ENCODE data around the gene ASB11.
A peak's percentile ranks its signal among the peaks of the same experiment; 100 is the strongest.
"Not testable (repeated sequence)": the region's sequence is repeated elsewhere in the genome, so short reads cannot be mapped to it uniquely, and the experiment has no call there.

ASB11 gene

DNA sequence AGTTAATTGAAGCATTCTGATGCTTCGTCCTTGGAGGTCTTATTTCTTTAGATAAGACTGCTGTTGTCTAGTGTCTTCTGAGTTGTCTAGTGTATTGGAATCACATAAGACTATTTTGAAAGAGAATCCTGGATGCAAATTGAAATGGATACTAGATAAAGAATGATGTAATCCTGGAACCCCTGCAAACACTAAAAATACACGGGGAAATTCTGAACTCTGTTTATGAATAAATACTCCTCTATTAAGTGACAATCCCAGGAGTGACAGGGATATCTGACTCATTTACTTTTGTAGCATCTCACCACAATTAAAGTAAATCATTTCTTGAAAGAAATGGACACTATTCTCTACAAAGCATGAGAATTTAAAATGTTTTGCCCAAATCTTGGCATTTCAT is 968 bp downstream of the ASB11 start:
- Histone ChIP-seq H3K27me3 (ENCODE audit: control insufficient read depth in 5 of 5, insufficient read depth in 4 of 5, low read length in 5 of 5) (peaks cover 0 to 2% (median 0%) of the 10 kb centered on the region in 5 donors), H3K9ac (ENCODE audit: low read length in 5 of 5) (no peak overlapping the region), H3K4me1 (ENCODE audit: control insufficient read depth in 5 of 5, insufficient read depth in 5 of 5, low read length in 5 of 5) (peaks cover 0 to 7% (median 0%) of the 10 kb centered on the region in 5 donors), H3K4me3 (ENCODE audit: low read depth in 1 of 5, low read length in 5 of 5) (no peak overlapping the region), H3K36me3 (ENCODE audit: control insufficient read depth in 5 of 5, insufficient read depth in 5 of 5, low read length in 5 of 5) (no peaks in the 10 kb centered on the region), H3K27ac (ENCODE audit: low read depth, low read length) (no peak overlapping the region), H3K9me3 (ENCODE audit: control insufficient read depth in 5 of 5, low read length in 5 of 5) (no peaks in the 10 kb centered on the region)

DNA sequence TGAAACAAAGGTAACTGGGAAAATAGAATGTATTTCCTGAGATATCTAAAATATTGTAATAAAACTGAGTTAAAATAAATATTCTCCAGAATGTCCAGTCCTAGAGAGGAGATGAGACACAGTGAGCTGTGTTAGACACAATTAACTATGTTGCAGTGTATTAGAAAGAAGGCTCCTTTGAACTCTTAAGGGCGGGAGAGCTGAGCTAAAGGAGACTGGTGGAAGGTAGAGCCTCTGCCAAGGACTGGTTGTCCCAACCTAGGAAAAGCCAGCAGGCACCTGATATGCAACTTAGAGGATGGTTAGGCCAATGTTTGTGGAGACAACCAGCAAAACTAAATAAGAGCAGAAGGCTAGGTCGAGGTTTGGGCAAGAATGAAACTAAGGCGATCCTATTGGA is 4.3 kb downstream of the ASB11 start:
- H3K27me3 ChIP-seq (ENCODE audit: control insufficient read depth in 5 of 5, insufficient read depth in 4 of 5, low read length in 5 of 5): peaks cover 0 to 11% (median 3%) of the 10 kb centered on the region in 5 donors
- no peak overlapping the region for H3K27ac ChIP-seq (ENCODE audit: low read depth, low read length)
- H3K4me3 ChIP-seq (ENCODE audit: low read depth in 1 of 5, low read length in 5 of 5): no peak overlapping the region
- no peaks in the 10 kb centered on the region for H3K9me3 ChIP-seq (ENCODE audit: control insufficient read depth in 5 of 5, low read length in 5 of 5)
- H3K9ac ChIP-seq (ENCODE audit: low read length in 5 of 5): no peak overlapping the region
- H3K36me3 ChIP-seq (ENCODE audit: control insufficient read depth in 5 of 5, insufficient read depth in 5 of 5, low read length in 5 of 5): no peaks in the 10 kb centered on the region
- peaks cover 0 to 7% (median 0%) of the 10 kb centered on the region in 5 donors for H3K4me1 ChIP-seq (ENCODE audit: control insufficient read depth in 5 of 5, insufficient read depth in 5 of 5, low read length in 5 of 5)

DNA sequence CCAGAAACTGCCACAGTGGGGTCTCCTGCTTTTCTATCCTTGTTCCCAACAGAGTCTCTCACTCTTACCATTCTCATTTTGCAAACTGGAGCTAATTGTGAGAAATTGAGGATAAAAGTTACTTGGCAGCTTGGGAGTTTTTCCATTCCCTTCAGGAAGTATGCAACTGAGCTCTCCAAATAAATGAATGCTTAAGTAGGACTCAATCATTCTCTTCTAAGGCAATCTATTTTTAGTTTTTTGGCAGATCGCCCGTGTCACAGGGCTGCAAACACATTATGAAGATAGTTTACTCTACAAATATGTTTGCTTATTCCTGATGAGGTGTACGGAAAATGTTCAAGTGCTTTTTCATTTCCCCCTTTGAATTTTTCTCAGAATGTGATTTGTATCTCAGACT is 5.3 kb downstream of the ASB11 start:
- Histone ChIP-seq H3K27ac (ENCODE audit: low read depth, low read length) (peak overlapping the region; percentile 61), H3K36me3 (ENCODE audit: control insufficient read depth in 5 of 5, insufficient read depth in 5 of 5, low read length in 5 of 5) (no peaks in the 10 kb centered on the region), H3K4me3 (ENCODE audit: low read depth in 1 of 5, low read length in 5 of 5) (no peak overlapping the region), H3K27me3 (ENCODE audit: control insufficient read depth in 5 of 5, insufficient read depth in 4 of 5, low read length in 5 of 5) (peaks cover 0 to 11% (median 3%) of the 10 kb centered on the region in 5 donors), H3K4me1 (ENCODE audit: control insufficient read depth in 5 of 5, insufficient read depth in 5 of 5, low read length in 5 of 5) (peaks cover 0 to 7% (median 0%) of the 10 kb centered on the region in 5 donors), H3K9me3 (ENCODE audit: control insufficient read depth in 5 of 5, low read length in 5 of 5) (no peaks in the 10 kb centered on the region), H3K9ac (ENCODE audit: low read length in 5 of 5) (no peak overlapping the region)

DNA sequence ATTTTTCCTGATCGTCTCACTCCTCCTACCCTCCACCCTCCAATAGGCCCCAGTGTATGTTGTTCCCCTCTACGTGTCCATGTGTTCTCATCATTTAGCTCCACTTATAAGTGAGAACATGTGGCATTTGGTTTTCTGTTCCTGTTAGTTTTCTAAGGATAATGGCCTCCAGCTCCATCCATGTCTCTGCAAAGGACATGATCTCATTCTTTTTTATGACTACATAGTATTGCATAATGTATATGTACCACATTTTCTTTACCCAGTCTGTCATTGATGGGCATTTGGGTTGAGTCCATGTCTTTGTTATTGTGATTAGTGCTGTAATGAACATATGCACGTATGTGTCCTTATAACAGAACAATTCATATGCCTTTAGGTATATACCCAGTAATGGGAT is 9.5 kb downstream of the ASB11 start:
- H3K4me1 ChIP-seq (ENCODE audit: control insufficient read depth in 5 of 5, insufficient read depth in 5 of 5, low read length in 5 of 5); H3K9ac ChIP-seq (ENCODE audit: low read length in 5 of 5); H3K36me3 ChIP-seq (ENCODE audit: control insufficient read depth in 5 of 5, insufficient read depth in 5 of 5, low read length in 5 of 5); H3K9me3 ChIP-seq (ENCODE audit: control insufficient read depth in 5 of 5, low read length in 5 of 5); H3K27ac ChIP-seq (ENCODE audit: low read depth, low read length); H3K4me3 ChIP-seq (ENCODE audit: low read depth in 1 of 5, low read length in 5 of 5): not testable (repeated sequence)
- peaks cover 0 to 13% (median 3%) of the 10 kb centered on the region in 5 donors for H3K27me3 ChIP-seq (ENCODE audit: control insufficient read depth in 5 of 5, insufficient read depth in 4 of 5, low read length in 5 of 5)

DNA sequence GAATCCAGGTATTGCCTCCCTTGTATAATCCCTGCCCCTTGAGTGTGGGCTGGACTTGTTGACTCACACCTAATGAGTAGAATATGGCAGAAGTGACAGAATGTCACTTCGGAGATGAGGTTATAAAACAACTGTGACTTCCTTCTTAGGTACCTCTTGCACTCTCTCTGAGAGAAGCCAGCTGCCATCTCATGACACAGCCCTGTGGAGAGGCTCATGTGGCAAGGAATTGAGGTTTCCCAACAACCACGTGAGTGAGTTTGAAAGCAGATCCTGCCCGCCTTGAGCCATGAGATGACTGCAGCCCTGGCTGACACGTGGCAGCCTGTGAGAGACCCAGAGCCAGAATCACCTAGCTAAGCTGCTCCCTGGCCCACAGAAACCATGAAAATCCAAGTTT is 13.5 kb downstream of the ASB11 start:
- no peak overlapping the region for H3K9ac ChIP-seq (ENCODE audit: low read length in 5 of 5)
- no peak overlapping the region for H3K27ac ChIP-seq (ENCODE audit: low read depth, low read length)
- peaks cover 0 to 19% (median 13%) of the 10 kb centered on the region in 5 donors for H3K4me1 ChIP-seq (ENCODE audit: control insufficient read depth in 5 of 5, insufficient read depth in 5 of 5, low read length in 5 of 5)
- H3K4me3 ChIP-seq (ENCODE audit: low read depth in 1 of 5, low read length in 5 of 5): no peak overlapping the region
- peaks cover 0 to 3% (median 0%) of the 10 kb centered on the region in 5 donors for H3K27me3 ChIP-seq (ENCODE audit: control insufficient read depth in 5 of 5, insufficient read depth in 4 of 5, low read length in 5 of 5)
- no peaks in the 10 kb centered on the region for H3K9me3 ChIP-seq (ENCODE audit: control insufficient read depth in 5 of 5, low read length in 5 of 5)
- H3K36me3 ChIP-seq (ENCODE audit: control insufficient read depth in 5 of 5, insufficient read depth in 5 of 5, low read length in 5 of 5): no peaks in the 10 kb centered on the region

DNA sequence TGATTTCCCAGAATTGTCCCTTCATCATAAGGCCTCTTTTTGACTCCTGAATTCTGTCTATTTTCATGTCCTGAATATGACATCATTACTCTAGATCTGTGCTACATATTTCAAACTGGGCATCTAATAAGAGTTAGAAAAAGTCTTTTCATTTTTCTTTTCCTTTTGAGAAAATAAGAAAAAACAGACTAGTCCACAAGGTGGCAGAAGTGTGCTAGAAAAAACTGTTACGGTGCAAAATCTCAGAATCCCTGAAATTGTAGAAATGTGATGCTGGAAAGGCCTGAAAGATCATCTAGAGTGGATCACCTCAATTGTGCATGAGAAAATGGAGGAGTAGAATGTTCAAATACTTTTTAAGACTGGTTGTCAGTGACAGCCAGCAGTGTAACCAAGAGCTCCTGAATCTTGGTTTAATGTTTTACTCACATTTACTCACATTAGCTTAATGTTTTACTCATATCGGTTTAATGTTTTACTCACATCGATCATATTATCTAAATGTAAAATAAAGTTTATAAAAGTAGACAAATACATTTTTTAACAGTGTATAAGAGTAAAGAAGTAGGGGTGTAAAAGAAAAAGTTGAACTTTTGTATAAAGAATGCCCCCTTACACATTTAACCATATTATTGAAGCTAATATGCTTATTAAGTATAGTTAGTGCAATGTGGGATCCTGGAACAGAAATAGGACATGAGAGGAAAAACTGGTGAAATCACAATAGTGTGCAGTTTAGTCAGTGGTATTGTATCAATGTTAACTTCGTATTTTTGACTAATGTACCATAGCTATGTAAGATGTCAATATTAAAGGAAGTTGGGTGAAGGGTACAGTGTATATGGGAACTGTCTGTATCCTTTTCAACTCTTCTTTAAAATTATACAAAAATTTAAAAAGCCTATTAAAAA is 15.2 kb downstream of the ASB11 start:
- H3K9me3 ChIP-seq (ENCODE audit: control insufficient read depth in 5 of 5, low read length in 5 of 5): no peaks in the 10 kb centered on the region
- no peaks in the 10 kb centered on the region for H3K36me3 ChIP-seq (ENCODE audit: control insufficient read depth in 5 of 5, insufficient read depth in 5 of 5, low read length in 5 of 5)
- peaks cover 0 to 19% (median 13%) of the 10 kb centered on the region in 5 donors for H3K4me1 ChIP-seq (ENCODE audit: control insufficient read depth in 5 of 5, insufficient read depth in 5 of 5, low read length in 5 of 5)
- peaks cover 0 to 2% (median 0%) of the 10 kb centered on the region in 5 donors for H3K27me3 ChIP-seq (ENCODE audit: control insufficient read depth in 5 of 5, insufficient read depth in 4 of 5, low read length in 5 of 5)
- H3K27ac ChIP-seq (ENCODE audit: low read depth, low read length): no peak overlapping the region
- no peak overlapping the region for H3K4me3 ChIP-seq (ENCODE audit: low read depth in 1 of 5, low read length in 5 of 5)
- peak overlapping the region in 1 of 5 donors; percentile 31 for H3K9ac ChIP-seq (ENCODE audit: low read length in 5 of 5)

DNA sequence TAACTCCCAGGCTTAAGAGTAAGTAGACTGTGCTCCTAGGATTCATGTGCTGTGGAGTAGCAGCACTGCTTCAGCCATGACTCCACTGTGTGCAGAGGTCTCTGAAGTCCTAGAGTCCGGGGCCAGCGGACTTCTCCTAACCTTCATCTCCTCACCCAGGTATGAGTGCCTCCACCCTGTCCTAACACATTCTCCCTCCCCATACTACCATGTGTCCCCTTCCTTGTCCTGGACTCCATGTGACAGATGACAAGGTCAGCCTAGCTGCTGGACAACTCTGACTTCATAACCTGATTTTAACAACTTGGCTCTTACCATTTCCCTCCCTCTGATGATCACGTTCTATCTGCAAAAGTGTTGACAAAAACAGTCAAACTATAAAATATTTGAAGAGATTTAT is 16.7 kb downstream of the ASB11 start:
- H3K36me3 ChIP-seq (ENCODE audit: control insufficient read depth in 5 of 5, insufficient read depth in 5 of 5, low read length in 5 of 5): no peaks in the 10 kb centered on the region
- no peaks in the 10 kb centered on the region for H3K9me3 ChIP-seq (ENCODE audit: control insufficient read depth in 5 of 5, low read length in 5 of 5)
- no peak overlapping the region for H3K9ac ChIP-seq (ENCODE audit: low read length in 5 of 5)
- H3K4me3 ChIP-seq (ENCODE audit: low read depth in 1 of 5, low read length in 5 of 5): peak overlapping the region in 2 of 5 donors; percentile 28 to 36
- H3K27ac ChIP-seq (ENCODE audit: low read depth, low read length): peak overlapping the region; percentile 9
- H3K27me3 ChIP-seq (ENCODE audit: control insufficient read depth in 5 of 5, insufficient read depth in 4 of 5, low read length in 5 of 5): peaks cover 0 to 3% (median 0%) of the 10 kb centered on the region in 5 donors
- peaks cover 0 to 19% (median 13%) of the 10 kb centered on the region in 5 donors for H3K4me1 ChIP-seq (ENCODE audit: control insufficient read depth in 5 of 5, insufficient read depth in 5 of 5, low read length in 5 of 5)

DNA sequence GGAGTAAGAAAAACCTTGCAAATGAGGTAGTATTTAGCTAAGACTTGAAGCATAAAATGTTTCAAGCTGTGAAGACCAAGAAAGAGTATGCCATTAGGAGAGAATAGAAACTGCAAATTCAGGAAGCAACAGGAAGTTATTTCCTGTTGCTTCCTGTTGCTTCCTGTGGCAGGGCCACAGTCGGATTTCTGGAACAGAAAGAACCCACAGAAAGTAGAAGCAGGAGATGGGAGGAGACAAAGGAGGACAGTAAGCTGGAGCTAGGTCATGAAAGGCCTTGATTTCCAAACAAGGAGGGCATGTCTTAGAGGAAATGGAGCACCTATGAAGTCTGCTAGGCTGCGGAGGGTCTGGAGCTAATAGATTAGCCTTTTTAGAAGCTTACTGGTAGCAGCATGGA is 17.2 kb downstream of the ASB11 start:
- Histone ChIP-seq H3K27ac (ENCODE audit: low read depth, low read length) (peak overlapping the region; percentile 9), H3K9ac (ENCODE audit: low read length in 5 of 5) (no peak overlapping the region), H3K27me3 (ENCODE audit: control insufficient read depth in 5 of 5, insufficient read depth in 4 of 5, low read length in 5 of 5) (peaks cover 0 to 4% (median 0%) of the 10 kb centered on the region in 5 donors)

DNA sequence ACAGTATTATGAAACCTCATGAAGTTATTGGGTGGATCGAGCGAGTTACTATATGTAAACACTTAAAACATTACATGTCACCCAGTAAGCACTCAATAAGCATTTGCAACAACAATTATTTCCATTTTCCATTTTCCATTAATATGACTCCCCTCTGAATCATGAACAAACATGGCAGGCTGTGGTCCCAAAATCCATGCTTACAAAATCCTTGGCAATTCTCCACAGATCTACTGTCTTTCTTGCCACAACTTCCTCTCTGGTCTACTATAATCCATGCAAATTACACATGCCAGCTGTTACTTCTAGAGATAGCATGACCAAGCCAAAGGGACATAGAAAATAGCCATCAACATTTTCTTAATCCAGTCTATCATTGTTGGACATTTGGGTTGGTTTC is 22.0 kb downstream of the ASB11 start:
- Histone ChIP-seq H3K36me3 (ENCODE audit: control insufficient read depth in 5 of 5, insufficient read depth in 5 of 5, low read length in 5 of 5) (no peaks in the 10 kb centered on the region), H3K27ac (ENCODE audit: low read depth, low read length) (no peak overlapping the region), H3K4me1 (ENCODE audit: control insufficient read depth in 5 of 5, insufficient read depth in 5 of 5, low read length in 5 of 5) (peaks cover 0 to 12% (median 3%) of the 10 kb centered on the region in 5 donors), H3K27me3 (ENCODE audit: control insufficient read depth in 5 of 5, insufficient read depth in 4 of 5, low read length in 5 of 5) (peaks cover 0 to 5% (median 0%) of the 10 kb centered on the region in 5 donors), H3K9ac (ENCODE audit: low read length in 5 of 5) (no peak overlapping the region), H3K4me3 (ENCODE audit: low read depth in 1 of 5, low read length in 5 of 5) (no peak overlapping the region), H3K9me3 (ENCODE audit: control insufficient read depth in 5 of 5, low read length in 5 of 5) (no peaks in the 10 kb centered on the region)

More for the DNA sequence above, 17.2 kb downstream of the ASB11 start:
- H3K9me3 ChIP-seq (ENCODE audit: control insufficient read depth in 5 of 5, low read length in 5 of 5): no peaks in the 10 kb centered on the region
- peak overlapping the region in 2 of 5 donors; percentile 28 to 36 for H3K4me3 ChIP-seq (ENCODE audit: low read depth in 1 of 5, low read length in 5 of 5)
- H3K4me1 ChIP-seq (ENCODE audit: control insufficient read depth in 5 of 5, insufficient read depth in 5 of 5, low read length in 5 of 5): peaks cover 0 to 19% (median 13%) of the 10 kb centered on the region in 5 donors
- H3K36me3 ChIP-seq (ENCODE audit: control insufficient read depth in 5 of 5, insufficient read depth in 5 of 5, low read length in 5 of 5): no peaks in the 10 kb centered on the region

DNA sequence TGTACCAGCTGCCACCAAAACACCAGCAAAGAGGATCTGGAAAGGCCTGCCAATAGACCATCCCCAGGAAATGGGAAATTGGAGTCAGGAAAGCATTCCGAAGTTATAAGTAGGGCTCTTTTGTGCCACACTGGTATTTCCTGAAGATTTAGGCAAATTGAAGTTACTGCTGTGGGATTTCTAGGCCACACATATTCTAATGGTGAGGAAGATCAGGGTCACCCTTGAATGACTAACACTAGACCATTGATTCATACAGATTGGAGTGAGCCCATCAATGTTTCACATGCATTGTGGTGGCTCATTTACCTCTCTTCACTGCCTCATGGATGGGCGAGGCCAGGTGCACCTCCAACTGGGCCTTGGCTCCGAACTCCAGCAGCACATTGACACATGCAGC is 22.6 kb downstream of the ASB11 start:
- Histone ChIP-seq H3K36me3 (ENCODE audit: control insufficient read depth in 5 of 5, insufficient read depth in 5 of 5, low read length in 5 of 5) (no peaks in the 10 kb centered on the region), H3K9ac (ENCODE audit: low read length in 5 of 5) (no peak overlapping the region), H3K27ac (ENCODE audit: low read depth, low read length) (no peak overlapping the region), H3K4me3 (ENCODE audit: low read depth in 1 of 5, low read length in 5 of 5) (no peak overlapping the region), H3K27me3 (ENCODE audit: control insufficient read depth in 5 of 5, insufficient read depth in 4 of 5, low read length in 5 of 5) (peaks cover 0 to 5% (median 0%) of the 10 kb centered on the region in 5 donors), H3K4me1 (ENCODE audit: control insufficient read depth in 5 of 5, insufficient read depth in 5 of 5, low read length in 5 of 5) (peaks cover 0 to 6% (median 0%) of the 10 kb centered on the region in 5 donors), H3K9me3 (ENCODE audit: control insufficient read depth in 5 of 5, low read length in 5 of 5) (no peaks in the 10 kb centered on the region)

Data from subcutaneous abdominal adipose tissue (tissue), 5 donors.